Raji (cell line): ENCODE data around the gene BMAL1.

Experiments used
- POLR2A ChIP-seq: IDR thresholded peaks from 2 replicates; pipeline ENCODE4 v1.6.1; 2011; ENCODE audit warnings: low read depth, low read length, control low read depth; ENCODE audit not compliant: insufficient read depth

BMAL1 gene

GRCh38 chr11:13294771-13295579 lies 17.4 kb downstream of the BMAL1 start:
- TF ChIP-seq POLR2A, result no peak

GRCh38 chr11:13297308-13297916 lies 19.8 kb downstream of the BMAL1 start:
- no peak for TF ChIP-seq POLR2A

GRCh38 chr11:13297917-13298356 lies 20.3 kb downstream of the BMAL1 start:
- TF ChIP-seq POLR2A, result no peak

- TF ChIP-seq POLR2A, result no peak
These were observed 21.2 kb downstream of the BMAL1 start for GRCh38 chr11:13298765-13299164.

GRCh38 chr11:13301522-13301921 lies 23.9 kb downstream of the BMAL1 start:
- TF ChIP-seq POLR2A, result no peak

- TF ChIP-seq POLR2A, result no peak
These were observed 24.9 kb downstream of the BMAL1 start for GRCh38 chr11:13302420-13302958.

- TF ChIP-seq POLR2A, result no peak
These were observed 26.4 kb downstream of the BMAL1 start for GRCh38 chr11:13303668-13304649.

- TF ChIP-seq POLR2A, result no peak
These were observed 27.2 kb downstream of the BMAL1 start for GRCh38 chr11:13304655-13305335.

GRCh38 chr11:13308704-13309103 lies 31.1 kb downstream of the BMAL1 start:
- no peak for TF ChIP-seq POLR2A

- TF ChIP-seq POLR2A, result no peak
These were observed 31.6 kb downstream of the BMAL1 start for GRCh38 chr11:13309156-13309555.

- TF ChIP-seq POLR2A, result no peak
These were observed 32.9 kb downstream of the BMAL1 start for GRCh38 chr11:13310443-13310842.

GRCh38 chr11:13311570-13311969 lies 34.0 kb downstream of the BMAL1 start:
- TF ChIP-seq POLR2A, result no peak

GRCh38 chr11:13313005-13313819 lies 35.6 kb downstream of the BMAL1 start:
- no peak for TF ChIP-seq POLR2A
